ENCODE data around the gene MAPK1IP1L.

Gene MAPK1IP1L

DNA sequence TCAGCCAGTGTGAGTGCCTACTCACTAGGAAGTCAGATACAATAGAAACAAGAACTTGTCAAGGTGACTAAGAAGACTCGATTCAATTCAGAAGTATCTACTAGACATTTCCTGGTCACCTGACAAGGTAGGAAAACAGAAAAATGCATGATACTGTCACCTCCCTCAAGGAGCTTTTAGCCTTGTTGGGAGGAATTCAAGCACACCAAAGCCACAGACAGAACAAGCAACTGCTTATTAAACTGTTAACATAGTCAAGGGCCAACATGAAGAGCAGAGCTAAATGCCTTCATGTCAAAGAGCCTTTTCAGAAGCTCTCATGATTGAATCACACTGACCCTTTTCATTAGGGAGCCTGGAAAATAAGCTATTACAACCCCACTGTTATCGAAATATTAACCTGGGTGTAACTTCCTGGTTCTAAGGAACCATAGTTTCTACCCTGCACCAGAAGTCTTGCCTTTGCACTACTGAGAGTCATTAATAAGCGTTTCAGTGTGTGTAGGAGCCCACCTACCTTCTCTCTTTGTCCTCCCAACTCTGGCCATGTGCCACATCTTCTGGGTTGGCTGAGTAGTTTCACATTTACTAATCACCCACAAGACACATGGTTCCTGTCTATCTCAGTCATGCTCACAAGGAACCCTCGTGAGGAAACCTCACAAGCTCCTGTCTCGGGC lies 46.6 kb downstream of the MAPK1IP1L start:
- DNase-seq (ENCODE audit: low spot score): no peak

DNA sequence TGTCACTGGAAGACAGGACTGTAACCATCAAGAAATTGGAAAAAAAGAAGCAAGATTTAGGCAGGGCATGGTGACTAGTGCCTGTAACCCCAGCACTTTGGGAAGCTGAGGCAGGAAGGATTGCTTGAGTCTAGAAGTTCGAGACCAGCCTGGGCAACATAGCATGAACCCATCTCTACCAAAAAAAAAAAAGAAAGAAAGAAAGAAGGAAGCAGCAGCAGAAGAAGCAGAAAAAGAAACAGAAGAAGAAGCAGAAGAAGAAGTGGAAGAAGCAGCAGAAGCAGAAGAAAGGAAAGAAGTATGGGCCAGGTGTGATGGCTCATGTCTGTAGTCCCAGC lies 47.1 kb downstream of the MAPK1IP1L start:
- no peak for DNase-seq (ENCODE audit: low spot score)

DNA sequence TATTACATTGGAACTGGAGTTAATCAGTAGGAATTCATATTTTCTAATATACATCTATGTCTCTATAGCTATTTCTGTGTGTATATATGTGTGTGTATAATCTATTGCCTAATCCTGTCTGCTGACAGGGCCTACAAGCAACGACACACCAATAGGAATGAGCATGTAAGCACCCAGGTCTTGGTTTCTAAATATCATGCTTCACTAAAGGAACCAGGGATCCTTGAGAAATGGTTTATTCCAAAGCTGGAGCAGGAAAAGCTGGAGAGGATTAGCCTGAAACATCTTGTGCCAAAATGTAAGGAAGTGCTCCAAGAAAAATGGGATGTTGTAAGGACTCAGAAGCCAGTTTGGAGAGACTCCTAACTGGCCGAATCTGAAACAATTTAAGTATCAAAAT lies 48.3 kb downstream of the MAPK1IP1L start:
- DNase-seq (ENCODE audit: low spot score): no peak

DNA sequence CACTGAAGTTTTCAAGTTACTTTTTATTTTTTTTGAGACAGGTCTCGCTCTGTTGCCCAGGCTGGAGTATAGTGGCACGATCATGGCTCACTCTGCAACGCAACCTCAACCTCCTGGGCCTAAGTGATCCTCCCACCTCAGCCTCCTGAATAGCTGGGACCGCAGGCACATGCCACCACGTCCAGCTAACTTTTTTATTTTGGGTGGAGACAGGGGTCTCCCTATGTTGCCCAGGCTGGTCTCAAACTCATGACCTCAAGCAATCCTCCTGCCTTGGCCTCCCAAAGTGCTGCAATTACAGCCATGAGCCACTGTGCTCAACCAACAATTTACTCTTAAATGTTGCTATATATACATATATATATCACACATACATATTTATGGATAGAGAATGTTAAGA lies 50.3 kb downstream of the MAPK1IP1L start:
- no peak for DNase-seq (ENCODE audit: low spot score)

DNA sequence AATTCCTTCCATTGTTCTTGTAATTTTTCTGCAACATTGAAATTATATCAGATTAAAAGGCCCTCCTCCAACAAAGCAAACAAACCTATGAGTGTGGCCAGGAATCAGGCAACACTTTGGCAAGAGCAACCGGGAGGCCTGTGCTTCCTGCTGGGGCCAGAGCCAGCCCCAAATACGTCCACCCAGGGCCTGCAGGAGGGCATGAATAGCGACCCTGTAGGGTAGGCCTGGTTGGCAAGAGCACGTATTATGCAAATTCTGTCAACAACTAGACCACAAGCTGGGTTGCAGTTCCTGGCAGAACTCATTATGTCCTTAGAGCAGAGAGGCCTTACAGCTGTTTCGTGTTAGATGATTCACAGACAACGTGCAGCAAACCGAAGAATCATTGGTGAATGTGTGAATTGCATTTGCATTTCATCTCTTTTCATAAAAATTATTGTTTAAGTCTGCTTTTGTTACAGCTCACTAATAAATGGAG lies 50.7 kb downstream of the MAPK1IP1L start:
- peak; percentile 90 for DNase-seq (ENCODE audit: low spot score)

DNA sequence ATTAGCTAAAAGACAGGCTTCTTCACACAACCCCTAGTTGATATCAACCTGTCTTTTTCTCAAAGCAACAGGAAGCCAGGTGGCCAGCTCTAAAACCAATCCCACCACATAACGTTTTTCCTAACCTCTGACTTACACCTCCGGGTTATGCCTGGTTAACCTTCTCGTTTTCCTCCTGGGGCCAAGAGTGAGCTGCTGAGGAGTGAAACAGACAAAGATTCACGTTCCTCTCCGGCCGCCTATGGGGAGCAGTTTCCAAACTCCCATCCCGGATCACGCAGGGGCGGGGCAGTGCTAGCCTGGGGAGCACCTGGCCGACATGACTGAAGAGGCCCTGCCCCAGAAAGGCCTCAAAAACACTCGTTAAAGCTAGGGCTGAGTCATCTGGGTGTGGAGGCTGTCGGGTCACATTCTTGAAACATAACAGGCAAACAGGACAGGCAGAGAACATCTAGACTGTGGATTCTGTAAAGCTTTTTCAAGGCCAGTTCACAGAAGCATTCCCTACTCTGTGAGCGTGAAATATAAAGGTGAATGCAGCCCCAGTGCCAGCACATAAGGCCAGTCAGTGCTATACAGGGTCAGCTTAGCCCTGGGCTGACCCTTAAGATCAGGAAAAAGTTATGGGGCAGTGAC lies 51.7 kb downstream of the MAPK1IP1L start:
- DNase-seq (ENCODE audit: low spot score): peak; percentile 53

DNA sequence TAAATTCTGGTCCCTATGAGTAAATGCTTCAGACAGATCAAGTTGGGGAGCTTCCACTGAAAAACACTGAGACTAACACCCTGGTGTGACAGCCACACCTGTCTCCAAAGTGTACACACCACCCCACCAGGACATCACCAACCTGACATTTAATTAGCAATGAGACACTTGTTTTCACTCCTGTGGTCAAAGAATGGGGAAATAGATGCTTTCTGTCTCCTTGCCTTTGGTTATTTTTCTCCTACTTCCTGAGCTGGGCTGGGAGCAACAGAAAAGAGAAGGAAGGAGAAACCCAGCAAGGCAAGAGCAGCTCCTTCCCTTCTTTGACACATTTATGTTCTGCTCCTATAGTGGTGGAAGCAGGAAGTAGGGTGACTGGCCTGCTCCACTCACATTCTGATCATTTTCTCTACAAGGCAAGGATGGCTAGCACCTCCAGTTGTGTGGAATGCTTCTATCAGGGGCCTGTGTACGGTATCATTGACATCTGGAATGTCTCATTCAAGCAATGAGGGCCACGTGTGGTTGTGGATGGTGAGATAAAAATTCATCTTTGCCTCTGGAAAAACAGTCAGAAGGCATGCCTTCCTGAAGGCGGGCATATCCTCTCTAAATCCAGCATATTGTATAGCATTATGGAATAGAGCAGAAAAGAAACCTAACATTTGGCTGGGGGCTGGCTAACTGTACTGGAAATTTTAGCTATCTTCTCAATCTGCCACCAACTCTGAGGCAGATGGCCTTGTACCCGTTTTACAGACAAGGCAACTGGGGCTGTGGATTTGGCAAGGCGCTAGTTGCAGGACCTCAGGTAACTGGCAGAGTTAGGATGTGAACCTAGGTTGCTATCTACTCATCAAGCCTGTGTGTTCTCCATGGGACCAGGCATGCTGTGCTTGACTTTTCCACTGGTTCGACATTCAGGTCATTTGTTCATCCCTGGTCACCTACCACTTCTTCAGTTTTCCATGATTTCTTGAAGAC lies 52.8 kb downstream of the MAPK1IP1L start:
- DNase-seq (ENCODE audit: low spot score): no peak

DNA sequence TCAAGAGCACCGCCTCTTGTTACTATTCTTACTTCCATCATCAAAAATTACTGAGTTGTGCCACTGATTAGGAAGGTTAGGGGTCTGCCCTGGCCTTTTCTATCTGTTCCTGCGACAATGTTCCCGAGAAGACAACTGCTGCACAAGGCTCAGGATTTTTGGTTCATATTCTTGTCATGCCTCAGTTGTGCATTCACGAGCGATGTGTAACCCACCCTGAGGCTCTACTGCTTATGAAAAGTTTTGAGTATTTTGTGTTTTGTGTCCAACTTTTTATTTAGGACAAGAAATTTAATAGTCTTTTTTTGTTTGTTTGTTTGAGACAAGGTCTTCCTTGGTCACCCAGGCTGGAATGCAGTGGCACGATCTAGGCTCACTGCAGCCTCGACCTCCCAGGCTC lies 54.5 kb downstream of the MAPK1IP1L start:
- no peak for DNase-seq (ENCODE audit: low spot score)

DNA sequence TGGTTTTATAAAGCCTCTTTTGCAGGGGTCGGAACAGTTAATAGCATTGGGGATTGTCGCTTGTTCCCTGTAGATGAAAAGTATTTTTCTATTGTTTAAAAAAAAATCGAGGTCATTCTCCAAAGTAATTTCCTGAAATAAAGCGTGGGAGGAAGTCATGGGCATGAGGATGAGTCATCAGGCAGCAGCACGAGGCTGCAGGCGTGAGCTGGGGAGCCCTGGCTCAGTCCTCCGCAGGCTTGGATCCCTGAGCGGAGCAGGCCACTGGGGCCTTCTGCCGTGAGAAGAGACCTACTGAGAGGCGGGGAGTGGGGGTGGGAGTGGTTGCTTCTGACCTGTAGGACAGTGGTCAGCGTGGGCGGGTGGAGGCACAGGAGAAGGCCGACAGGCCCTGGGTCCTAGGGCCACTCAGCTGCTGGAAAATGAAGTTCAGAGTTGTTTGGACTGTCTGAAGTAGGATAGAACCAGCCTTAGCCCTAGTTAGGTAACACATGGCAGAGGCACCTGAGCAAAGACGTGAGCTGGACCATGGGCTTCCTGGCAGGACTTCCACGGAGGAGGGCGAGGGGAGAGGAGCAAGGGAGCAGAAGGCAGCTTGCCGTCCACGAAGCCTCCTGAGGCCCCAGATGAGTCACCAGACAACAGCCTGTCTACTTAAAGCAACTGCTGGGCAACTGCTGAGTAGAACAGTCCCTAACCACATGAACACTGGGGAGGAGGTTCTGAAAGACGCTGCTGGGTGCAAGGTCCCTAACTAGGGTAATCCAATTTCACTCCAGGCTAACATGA lies 56.5 kb downstream of the MAPK1IP1L start:
- DNase-seq (ENCODE audit: low spot score): peak; percentile 81

DNA sequence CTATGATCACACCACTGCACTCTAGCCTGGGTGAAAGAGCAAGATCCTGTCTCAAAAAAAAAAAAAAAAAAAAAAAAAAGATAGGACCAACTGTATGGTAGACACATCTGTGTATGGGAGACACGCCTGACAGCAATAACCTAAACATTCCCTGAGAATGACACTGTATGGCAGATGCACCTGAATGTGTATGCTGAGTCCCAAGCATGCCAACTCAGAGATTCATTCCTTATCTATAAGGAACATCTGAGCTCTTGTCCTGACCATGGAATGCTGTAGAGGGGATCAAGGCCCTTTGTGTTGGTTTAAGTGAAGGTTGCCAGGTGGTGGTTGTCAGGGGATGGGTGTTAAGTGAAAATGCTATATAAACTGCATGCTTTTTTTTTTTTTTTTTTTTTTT lies 58.4 kb downstream of the MAPK1IP1L start:
- DNase-seq (ENCODE audit: low spot score): no peak

DNA sequence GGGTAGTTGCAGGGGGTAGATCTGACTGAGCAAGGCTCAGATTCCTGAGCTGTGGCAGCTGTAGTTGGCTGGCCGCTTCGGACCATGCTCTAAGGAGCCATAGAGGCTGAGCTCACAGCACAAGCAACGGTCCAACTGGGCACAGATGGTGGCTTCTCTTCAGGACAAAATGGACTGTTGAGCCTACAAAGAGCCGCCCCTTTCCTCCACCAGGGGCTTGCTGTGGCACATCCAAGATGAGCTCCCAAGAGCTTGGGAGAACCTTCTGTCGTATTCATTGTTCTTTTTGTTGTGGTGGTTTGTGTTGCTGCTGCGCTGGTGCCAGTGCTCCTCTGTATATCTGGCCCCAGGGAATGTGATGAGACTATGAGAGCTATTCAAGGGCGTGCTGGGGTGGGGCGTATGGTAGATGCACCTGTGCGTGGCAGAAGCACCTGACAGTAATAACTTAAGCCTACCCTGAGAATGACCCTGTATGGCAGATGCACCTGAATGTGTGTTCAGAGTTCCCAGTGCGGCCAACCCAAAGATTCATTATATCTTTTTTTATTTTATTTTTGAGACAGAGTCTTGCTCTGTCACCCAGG lies 59.8 kb downstream of the MAPK1IP1L start:
- no peak for DNase-seq (ENCODE audit: low spot score)

DNA sequence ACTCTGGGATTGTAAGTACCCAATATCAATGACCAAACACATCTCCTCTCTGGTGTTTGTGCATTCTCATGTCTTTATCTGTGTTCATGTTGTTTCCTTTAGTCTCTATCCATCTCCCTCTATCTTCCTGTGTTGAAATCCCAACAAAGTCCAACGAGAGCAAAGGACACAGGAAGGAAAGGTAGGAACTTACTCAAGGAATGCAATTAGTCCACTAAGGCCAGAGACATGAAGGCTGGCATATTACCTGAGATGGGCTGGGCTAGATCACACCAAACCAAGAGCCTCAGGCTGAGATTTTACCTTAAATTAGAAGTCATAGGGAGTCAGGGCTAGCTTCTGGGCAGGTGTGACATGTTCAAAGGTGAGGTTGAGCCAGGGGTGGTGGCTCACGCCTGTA lies 63.3 kb downstream of the MAPK1IP1L start:
- DNase-seq (ENCODE audit: low spot score): no peak

DNA sequence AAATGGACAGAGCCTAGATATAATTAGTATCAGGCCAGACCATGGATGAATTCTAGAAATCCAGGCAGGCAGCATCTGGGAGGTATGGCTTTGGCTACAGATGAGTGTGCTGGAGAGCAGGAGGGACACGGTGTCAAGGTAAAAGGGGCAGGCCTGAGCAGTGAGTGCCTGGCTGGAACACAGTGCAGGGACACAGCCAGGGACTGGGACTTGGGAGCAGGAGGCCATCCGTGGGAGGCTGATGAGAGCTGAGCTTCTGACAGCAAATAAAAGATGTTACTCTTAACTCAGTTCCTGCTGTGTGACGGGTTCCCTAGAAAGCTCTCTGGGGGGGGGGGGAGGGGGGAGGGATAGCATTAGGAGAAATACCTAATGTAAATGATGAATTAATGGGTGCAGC lies 64.0 kb downstream of the MAPK1IP1L start:
- DNase-seq (ENCODE audit: low spot score): no peak

DNA sequence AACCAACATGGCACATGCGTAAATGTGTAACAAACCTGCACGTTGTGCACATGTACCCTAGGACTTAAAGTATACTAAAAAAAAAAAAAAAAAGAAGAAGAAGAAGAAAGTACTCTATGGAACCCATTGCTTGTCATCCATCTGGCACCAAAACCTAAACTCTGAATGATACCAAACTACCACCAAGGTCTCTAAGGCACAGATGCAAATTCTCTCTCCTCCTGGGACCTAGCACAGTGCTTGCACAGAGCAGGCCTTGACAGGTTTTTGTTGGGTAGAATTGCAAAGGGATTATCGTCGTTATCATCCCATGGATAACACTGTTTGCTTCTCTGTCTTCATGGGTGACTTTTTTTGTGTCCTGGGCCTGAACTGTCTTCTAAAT lies 64.4 kb downstream of the MAPK1IP1L start:
- DNase-seq (ENCODE audit: low spot score): no peak

DNA sequence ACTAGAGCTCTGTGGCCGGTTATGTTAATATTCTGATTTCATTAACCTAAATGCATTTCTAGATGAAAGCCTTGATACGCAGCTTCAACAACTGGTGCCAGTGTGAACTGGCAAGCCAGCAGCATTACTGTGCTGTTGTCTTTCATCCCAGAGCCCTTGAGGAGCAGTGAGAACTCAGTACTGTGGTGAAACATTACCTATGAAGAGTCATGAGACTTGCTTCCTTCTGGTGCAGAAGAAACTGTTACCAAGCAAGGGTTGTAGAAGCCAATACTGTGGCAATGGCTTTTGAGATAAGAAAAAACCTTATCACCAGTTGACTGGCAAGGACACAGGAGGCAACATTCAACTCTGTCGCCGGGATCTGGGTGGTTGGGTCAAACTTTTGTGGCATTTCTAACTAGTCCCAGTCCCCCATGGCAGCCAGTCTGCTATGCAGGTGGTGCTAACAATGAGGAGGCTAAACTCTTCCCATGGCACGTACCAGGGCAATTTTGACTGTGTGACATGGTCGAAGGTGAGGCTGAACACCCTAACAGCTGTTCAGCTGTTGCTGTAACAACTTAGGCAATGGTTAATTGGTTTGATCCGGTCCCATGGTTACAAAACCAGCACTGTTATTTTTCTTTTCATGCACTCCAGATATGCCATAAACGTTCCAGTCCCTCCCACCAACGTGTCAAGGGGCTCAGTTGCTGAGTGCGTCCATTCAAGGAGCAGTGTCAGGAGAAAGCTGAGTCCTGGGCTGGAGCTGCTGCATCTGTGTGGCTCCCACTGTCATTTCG lies 65.0 kb downstream of the MAPK1IP1L start:
- no peak for DNase-seq (ENCODE audit: low spot score)

DNA sequence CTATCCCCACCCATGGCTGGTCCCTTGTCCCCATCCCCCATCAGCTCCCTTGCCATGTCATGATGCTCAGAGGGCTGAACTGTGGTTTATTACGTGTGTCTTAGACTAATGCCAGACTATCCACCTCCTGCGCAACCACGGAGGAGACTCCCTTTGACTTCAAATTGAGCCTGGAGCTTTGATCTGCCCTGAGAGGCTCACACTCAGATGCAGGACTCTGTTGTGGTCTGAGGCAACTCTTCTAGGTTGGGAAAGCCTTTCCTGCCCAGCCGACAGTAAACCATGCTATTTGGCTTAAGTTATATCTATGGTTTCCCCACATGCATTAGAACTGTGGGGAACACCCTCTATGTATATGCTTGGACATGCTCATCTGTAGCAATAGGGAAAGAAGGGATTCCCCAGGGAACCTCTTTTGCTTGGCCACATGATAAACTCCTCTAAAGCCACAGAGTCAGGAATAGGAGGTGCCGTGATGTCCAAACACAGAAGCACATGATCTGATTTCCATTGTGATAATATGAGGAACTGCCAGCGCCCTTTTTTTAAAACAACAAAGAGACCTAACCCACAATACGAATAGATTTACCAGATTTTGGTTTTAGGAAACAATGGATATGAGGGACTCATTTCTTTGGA lies 66.5 kb downstream of the MAPK1IP1L start:
- no peak for DNase-seq (ENCODE audit: low spot score)

DNA sequence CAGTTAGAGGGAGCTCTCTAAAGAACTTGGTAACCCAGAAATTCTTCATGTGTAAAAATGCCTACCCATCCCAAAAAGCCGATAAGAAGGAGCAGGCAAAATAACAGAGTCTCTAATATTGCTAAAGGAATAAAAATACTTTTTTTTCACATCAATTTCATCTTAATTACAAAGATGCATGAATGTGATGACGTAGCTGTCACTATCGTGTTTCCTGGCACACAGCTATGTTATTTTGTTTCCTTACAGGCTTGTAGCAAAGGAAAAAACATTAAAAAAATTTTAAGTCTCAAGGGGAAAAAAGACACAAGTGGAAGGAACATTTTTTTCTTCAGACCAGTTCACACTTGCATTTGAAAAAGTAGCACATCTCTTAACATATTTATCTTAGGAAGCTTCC lies 67.3 kb downstream of the MAPK1IP1L start:
- no peak for DNase-seq (ENCODE audit: low spot score)
